ENCODE results near the gene DAB1.

Gene DAB1

DNA sequence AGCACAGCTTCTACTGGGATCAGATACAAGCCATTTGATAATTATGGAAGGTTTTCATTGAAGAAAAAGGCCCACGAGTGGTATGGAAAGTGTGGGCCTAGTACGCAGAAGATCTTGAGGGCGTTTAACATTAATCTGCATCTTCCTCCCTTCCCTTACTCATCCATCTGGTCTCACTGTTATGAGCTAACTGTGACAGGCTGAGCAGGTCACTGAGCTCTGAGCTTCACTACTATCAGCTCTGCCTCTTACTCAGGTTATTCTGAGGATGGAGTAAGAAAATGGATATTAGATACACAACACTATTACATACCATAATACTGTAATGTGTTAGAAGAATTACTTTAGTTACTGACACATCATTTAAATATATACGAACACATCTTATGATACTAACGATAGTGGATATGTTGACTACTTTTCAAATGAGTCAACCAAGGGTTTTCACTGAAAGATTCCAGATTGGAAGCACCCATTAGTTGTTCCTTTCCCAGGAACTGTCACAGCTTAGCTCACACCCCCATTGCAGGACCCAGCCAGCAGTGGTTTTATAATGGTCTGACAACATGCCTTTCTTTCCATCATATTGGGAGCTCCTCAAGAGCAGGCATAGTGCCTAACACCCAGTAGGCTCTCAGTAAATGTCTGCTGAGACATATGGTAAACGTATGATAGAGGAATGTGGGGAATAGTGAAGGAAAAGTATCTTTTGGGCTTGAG is 360.3 kb downstream of the DAB1 start:
- DNase-seq, result no peak

DNA sequence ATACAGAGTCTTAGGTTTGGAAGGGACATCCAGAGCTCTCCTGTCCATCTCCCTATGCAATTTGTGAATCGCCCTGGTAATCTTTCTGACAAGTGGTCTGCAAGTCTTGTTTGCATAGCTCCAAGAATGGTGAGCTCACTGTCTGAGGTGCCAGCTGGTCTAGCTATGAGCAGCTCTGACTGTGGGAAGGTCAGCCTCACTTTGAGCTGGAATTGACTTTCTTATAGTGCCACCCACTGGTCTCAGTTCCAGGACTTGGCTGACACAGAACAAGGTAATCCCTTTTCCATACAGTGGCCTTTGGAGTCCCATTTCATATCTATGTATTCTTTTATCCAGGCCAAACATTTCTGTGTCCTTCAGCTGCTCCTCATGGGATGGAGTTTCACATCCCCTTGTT is 362.5 kb downstream of the DAB1 start:
- no peak for DNase-seq

DNA sequence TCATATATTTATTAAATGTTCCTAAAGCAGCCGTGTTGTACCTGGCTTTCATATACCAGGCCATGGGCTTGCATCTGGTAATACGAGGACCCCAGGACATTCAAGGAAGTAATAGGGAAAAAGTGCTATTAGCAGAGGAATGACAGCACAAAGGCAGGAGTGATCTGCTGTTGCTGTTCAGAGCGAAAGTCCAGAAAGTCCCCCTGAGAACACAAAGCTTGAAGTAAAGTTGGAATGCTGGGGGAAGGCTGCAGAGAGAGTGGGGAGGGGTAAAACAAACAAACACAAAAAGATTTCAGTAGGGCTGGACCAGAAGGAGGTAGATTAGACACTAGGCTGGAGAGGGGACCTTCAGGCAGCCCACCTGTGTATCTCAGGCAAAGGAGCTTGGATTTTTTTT is 363.4 kb downstream of the DAB1 start:
- no peak for DNase-seq

DNA sequence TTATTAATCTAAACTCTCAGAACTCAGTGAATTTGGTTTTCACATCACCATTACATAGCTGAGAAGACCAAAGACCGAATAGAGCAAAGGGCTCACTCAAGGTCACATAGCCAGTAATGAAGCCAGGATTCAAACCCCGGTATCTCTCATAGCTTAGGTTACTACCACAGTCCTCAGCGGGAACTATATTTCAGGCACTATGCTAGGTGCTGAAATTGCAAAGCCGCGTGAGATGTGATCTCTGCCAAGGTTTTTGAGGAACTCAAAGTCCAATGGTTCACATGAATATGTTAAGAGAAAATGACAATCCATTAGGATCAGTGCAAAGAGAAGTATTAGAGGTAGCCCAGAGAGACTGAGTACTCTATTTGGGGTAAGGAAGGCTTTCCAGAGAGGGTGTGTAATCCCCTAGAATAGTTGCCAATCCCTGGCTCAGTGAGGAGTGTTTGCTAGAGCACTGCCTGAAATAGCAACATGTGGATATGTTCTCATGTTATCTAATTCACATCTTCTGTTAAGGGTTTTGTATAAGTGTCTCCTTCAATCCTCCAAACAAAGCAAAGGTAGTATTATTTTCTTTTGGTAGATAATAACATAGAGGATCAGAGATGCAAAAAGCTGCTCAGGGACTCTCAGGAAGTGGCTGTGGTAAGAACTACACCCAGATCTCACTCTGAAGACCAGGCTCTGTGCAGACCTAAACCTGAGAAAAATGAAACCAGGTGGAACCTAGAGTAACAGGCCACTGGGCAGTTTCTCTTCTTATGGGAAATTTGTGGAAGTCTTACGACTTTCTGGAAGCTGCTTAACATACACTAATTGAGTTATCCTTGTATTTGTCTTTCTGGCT is 365.0 kb downstream of the DAB1 start:
- no peak for DNase-seq

DNA sequence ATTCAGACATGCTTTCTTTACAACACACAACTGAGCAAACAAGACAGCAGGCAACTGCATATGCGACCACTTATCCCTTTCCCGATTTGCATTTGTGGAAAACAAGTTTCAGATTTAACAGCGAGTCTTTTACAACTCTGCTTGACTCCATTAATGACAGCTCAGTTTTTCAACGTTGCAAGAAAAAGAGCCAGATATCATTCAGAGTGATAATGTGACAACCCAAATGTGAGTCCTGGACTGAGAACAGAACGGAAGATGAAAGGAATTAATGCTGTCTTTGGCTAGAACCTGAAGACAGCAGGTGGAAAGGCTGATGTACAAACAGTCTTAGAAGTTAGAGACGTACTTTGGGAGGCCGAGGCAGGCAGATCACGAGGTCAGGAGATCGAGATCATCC is 375.0 kb downstream of the DAB1 start:
- no peak for DNase-seq

DNA sequence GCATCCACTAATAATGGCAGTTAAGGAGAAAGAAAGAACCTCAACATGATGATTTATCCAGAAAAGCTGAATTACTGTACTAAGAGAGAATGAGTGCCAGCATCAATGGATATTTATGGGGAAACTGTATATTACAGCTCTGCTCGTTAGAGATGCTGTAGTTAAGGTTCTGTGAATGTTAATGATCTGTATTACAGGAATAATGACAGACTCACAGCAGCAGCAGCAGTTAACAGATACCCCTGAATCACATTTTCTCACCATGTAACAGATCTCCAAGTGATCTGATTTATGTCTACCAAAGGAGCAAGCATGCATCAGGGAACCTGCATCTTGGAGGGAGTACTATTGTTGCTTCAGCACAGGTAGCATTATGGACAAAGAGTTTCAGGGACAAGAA is 377.4 kb downstream of the DAB1 start:
- no peak for DNase-seq

DNA sequence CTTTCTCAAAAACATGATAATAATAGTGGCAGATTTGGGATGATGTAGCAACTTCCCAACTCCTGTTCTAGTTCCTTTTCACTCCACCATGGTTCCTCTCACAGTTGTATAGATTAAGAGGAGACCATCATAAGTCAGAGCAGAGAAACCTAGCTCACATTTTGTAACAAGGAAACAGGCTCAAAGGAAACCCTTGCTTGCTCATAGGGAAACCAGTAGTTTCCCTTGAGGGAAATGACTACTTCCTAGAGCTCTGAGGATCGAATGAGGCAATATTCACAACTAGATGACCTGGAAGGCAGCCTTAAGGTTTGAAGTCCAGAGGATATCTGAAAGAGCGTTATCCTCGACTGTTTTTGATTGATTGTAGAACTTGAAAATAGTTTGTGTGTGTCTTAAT is 382.0 kb downstream of the DAB1 start:
- no peak for DNase-seq

DNA sequence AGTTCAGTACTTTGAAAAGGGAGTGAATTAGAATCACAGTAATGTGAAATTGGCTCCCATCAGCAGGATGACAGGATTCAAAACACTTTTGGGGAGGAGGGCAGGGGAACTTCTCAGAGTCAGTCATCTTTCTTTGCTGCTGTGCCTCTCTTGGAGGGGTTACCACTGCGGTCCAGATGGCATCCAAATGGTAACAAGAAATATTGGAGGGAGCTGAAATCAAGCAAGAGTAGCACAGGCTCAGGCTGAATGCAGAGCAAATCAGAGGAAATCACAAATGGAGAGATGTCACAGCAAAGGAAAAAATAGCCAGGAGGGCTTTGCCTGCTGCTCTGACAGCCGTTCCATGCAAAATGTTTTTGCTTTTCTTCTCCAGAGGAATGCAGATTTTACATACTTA is 383.0 kb downstream of the DAB1 start:
- no peak for DNase-seq

DNA sequence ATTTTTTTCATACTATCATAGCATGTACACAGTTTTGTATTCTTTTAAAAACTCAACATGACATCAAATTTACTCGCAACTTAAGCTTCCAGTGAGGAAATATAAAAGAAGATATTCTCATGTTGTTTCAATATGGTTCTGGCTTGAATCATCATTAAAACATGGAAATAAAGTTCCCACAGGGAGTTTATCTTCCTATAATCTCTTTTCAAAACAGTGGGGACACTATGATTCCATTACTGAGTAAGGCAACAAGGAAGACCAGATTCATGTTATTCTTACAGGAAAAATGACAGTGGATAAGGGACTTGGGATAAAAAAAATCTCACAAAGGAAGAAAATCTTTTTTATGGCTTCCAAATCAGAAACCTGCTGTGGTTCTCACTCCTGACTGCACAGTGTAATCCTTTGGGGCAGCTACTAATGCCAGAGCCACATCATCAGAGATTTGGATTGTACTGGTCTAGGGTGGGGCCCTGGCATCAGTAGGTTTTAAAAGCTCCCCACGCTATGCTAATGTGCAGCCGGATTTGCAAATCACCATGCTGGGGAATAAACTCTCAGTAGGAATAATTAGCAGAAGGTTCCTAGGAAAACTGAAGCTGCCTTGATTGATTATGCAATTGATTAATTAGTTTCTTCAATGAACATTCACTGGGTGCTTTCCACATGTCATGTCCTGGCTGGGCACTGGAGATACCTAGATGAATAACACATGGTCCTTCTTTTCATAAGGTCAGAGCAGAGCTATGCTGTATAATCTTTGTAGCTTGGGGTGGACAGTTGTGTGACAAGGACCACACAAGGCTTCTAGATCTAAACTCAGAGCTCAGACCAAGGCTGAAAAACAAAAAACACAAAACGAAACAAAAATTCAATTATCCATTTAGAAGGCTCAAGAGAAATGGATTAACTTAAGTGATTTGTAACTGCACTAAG is 386.9 kb downstream of the DAB1 start:
- DNase-seq, result no peak

DNA sequence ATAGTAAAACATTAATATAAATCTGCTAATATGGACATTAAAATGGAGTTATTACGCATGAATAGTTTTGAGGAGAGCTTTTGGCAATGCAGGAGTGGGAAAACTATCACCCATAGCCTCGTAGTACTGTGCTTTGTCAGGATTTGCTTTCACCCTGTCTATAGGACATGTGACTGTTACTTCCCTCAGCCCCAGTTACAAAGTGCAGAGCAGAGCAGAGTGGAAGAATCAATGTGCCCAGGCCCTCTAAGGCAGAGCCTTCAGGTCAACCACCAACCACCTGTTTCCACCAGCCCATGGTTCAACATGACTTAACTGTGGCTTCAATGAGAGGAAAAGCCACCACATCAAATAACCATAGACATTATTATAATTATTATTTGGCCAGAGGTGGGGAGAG is 389.1 kb downstream of the DAB1 start:
- DNase-seq, result no peak

DNA sequence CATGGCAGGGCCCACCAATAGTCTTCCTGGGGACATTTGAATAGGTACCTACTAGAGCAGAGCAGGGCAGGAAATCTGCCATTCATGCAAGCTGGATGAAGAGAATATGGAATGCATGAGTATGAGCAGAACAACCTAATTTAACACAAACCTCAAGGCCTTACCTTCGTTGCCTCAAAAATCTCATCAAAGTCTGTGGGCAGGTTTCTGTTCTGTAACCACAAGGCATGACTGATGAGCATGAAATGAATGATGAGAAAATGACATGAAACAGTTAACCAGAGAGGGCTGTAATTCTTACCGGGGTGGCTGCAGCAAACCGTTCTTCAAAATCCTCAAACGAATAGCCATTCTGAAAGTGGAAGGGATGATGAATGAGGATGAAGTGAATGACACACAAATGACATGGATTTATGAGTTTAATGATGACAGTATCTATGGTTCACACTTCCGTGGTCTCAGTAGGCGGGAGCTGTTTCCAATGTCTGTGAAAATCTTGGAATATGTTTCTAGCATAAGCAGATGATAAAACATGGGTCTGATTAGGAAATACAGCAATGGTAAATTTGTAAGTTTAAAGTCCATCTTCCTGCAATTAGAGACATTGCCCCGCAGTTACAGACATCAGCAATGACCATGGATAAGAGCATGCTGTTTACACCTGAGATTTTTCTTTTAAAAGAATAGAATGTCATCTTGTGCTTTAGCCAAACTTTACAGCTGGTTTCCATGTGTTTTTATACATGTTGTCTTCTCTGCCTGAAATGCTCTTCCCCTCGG is 390.4 kb downstream of the DAB1 start:
- no peak for DNase-seq

DNA sequence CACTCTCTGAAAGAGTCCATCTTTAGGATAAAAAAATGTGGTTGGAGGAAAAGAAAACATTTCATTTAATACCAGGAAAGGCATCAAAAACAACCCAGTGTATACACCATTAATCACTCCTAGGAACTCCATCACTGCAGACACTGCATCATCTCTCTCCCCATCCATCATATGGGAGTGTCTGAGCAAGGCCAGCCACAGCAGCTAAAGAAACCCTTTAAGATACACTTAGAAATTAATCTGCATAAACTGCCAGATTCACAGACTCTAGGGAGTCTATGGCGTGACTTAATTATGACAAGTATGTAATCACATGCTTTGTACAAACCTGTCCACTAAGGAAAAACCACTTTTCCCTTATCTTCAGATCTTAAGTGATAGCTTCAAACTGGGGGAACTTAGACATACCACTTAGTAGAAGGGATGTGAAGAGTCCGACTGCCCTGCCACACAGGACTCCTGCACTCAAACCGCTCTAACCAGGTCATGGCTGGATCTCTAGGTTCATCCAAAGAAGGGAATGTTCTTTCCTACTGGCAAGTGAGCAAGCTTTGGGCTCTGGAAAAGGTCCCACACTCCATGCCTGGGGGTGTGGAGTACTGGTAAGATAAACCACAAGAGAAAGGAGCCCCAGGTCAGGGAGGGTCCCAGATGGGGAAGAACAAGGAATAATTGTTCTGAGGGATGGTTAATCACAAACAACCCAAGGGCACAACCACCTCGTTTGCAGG is 397.1 kb downstream of the DAB1 start:
- no peak for DNase-seq

DNA sequence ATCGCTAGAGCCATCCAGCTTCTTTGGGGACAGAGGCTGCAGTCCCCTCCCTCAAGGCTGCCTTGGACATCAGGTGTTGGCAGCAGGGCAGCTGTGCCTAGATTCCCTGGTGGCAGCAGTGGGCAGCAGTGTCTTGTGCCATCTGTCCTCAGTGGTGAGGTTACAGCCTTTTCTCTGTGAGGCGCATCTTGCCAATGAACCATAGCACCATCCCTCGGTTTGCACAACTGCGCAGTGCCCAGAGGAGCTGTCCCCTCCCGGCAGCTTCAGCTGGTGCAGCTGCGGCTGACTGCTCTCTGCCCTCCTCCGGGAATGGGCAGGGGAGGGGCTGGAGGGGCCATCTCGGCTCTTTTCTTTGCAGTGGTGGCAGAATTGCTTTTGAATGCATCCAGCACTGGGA is 399.0 kb downstream of the DAB1 start:
- peak in 1 of 2 experiments; percentile 7 for DNase-seq

DNA sequence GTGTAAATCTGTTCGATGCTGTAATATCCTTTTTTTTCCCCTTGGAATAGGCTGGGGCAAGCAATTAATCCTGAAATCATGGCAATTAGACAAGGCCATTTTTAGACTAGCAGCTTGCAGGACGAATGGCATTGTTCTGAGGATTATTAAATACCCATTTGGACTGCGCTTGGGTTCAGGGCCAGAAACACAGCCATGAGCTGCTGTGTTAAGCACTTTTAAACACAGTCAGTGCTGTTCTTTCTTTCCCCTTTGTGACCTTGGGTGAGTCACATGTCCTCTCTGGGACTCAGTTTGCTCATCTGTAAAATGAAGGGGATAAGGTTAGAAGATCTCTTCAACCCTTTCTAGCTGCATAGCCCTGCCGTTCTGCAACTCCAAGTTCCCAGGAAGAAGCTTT is 399.4 kb downstream of the DAB1 start:
- no peak for DNase-seq

DNA sequence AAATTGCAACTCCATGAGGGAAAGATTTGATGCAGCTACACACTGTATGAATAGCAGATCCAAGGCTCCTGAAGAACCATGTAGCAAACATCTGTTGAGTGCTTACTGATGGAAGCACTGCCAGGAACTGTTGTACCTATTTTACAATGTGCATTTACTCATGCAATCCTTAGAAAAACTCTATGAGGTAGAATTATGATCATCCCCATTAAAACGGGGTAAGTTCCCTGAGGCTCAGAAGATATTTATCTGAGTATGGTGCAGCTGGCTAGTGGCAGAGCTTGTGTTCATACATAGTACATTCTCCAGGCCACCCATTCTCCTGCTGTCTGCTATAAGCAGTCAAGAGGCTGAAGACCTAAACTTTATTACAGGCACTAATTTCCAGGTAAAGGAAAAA is 403.6 kb downstream of the DAB1 start:
- DNase-seq, result no peak

DNA sequence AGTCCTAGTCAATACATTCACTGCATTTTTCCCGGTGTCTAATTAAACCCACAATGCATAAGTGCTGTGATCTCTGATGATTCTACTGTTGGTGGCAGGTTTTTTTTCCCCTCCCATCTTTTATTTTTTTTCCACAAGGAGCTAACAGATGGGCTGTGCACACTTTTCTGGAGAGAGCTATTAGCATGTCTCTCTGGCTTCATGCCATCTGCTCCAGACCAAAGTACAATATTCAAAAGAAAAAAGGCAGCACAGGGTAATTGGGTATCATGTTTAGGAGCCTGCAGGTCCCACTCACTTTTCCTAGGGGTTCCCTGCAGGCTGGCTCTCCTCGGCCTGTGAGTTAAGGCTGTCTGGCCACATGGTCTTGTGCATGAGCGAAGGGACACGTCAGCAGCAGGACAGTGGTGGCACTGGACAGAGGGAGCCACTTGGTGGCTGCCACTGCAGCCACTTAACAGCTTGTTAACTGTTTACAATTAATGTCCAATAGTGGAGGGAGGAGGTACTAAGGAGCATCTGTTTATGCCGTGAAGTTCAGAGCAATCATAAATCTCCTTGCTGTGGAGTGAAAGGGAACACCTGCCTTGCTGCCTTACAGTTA is 404.5 kb downstream of the DAB1 start:
- DNase-seq, result peak; percentile 7 to 12

DNA sequence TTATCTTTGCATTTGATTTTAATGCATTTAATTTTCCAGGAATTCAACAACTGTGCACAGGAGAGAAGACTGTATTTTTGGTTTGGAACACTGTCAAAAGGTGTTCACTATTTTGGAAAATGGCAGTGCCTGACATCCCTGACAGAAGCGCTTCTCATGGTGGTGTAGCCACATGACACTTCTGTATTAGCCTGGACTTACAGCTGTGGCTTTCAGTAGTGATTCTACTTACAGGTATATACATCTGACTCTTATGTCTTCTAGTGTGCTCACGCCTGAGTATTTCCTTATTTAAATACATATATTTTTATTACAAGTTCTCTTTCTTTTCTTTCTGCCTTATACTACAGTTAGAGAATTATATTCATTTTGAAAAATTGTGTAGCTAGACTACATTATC is 405.7 kb downstream of the DAB1 start:
- no peak for DNase-seq

DNA sequence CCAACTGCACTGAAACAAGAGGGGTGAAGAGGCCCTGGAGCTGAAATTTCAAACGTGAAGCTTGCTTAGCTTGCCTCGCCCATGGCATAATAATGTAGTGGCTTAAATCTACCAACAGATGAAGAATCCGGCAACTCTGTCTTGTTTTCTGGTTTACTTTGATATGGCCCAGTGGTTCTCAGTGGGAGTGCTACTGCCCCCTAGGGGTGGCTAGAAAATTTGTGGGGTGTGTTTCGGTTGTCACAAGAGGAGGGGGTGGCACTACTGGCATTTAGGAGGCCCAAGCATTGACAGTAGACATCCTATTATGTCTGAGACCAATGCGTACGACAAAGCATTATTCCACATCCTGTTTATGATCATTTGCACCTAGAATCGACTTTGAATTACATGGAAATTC is 406.1 kb downstream of the DAB1 start:
- DNase-seq, result no peak

DNA sequence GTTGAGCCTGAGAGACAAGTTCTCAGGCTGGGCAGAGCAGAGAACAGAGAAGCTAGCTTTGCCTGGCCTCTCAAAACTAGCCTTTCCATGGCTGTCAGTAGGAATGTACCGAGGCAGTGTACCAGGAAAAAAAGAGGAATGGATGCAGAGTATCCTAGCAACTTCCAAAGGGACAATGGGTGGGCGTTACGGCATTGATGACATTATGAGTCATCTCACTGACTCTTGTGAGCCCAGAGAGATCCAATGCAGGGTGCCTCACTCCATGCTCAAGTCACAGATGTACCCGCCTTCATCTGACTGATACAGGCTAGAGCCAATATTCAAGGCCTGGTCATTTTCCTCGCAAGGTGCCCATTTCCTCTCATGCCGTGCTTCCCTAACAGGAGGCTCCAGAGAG is 406.7 kb downstream of the DAB1 start:
- DNase-seq, result no peak

DNA sequence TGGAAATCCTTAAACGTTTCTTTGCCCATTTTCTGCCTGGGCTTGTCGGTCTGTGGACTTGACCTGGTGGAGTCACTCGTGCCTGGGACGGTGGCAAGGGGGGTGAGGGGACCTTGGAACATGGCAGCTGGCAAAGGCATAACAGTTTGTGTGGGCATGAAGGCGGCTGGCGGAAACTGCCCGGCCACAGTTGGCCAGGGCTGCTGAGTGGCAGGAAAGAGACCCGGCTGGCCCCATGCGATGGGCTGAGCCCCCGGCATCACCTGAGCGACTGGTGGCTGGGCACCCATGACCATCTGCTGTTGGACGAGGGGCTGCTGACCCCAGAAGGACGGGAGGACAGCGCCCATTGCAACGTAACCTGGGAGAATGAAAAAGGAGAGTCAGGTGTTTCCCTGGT is 408.8 kb downstream of the DAB1 start:
- no peak for DNase-seq

DNA sequence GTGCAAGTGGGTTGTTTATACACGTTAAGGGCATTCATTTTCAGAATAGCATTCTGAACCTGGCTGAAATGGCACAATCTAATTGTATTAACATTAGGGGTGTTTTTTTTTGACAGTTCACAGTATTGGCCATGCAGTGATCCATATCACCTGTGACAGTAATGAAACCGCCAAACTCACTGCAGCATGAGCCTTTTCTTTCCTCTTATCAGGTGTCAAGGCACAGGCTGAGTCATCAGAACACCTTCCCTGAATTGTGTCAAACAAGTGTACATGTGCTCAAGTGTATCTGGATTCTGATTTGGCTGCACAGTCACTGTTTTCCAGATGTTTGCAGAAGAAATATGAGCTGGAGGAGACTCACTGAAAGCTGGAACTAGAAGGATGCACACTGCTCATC is 410.3 kb downstream of the DAB1 start:
- DNase-seq, result no peak

DNA sequence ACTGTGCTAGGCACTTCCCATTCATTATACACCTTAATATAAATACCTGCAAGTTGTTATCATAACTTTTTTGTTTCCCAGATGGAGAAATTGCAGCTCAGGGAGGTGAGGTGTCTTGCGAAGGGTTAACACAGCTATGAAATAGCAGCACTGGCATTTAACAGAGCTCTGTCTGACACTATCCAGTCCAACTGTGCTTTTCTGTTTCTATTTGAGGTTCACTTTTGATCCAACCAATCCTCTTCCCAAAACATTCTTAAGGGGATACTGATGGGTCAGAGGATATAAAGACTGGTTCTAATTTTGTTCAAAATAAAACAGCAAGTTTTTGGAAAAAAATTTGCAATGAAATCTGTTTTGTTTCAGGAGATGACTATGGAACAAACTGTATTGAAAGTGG is 411.5 kb downstream of the DAB1 start:
- DNase-seq, result no peak
